IPS DF 19.7 (cell line): ENCODE data around the gene USP37.

Source experiments
- DNase-seq: peaks from one replicate; pipeline ENCODE4 v3.0.0-alpha.2; 2013; ENCODE audit warnings: low read depth, low spot score

The USP37 gene, protein sequence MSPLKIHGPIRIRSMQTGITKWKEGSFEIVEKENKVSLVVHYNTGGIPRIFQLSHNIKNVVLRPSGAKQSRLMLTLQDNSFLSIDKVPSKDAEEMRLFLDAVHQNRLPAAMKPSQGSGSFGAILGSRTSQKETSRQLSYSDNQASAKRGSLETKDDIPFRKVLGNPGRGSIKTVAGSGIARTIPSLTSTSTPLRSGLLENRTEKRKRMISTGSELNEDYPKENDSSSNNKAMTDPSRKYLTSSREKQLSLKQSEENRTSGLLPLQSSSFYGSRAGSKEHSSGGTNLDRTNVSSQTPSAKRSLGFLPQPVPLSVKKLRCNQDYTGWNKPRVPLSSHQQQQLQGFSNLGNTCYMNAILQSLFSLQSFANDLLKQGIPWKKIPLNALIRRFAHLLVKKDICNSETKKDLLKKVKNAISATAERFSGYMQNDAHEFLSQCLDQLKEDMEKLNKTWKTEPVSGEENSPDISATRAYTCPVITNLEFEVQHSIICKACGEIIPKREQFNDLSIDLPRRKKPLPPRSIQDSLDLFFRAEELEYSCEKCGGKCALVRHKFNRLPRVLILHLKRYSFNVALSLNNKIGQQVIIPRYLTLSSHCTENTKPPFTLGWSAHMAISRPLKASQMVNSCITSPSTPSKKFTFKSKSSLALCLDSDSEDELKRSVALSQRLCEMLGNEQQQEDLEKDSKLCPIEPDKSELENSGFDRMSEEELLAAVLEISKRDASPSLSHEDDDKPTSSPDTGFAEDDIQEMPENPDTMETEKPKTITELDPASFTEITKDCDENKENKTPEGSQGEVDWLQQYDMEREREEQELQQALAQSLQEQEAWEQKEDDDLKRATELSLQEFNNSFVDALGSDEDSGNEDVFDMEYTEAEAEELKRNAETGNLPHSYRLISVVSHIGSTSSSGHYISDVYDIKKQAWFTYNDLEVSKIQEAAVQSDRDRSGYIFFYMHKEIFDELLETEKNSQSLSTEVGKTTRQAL

DNA sequence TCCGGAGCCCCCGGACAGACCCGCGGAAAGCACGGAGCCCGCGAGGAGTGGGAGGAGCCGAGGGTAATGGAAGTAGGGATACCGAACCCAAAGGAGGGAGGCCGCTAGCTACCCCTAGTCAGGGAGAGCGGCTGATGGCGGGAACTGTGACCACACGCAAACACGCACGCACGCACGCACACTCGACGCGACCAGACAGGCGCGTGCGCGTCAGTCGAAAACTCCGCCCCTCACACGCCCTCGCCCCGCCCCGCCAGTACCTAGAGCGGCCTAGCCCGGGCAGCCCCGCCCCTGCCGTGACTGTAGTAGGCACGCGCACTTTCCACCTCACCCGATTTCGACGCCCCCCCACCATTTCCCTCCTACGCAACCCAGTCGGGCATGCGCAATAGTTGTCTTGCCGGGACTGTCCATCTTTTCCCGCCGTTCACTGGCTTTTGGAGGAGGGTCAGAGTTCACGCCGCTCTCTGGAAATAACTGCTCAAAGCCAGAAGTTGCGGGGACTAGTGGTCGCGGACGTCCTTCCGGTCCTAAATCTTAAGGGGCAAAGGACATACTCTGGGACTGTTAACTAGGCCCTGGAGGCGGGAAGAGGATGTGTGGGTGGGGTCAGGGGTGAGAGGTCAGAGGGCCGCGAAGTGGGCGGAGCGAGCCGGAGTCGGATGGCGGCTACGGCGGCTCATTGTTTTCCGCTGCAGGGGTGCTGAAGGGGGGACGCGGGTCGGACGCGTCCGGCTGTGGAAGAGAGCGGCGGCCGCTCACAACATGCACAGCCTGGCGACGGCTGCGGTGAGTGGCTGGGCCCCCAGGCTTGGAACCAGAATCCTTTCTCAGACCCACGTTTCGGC lies at the start of gene USP37, which contains the start of gene CNOT9:
Gene USP37, minus strand, starts transcription at position 162 of the 848 bp plus-strand sequence. CDS start 9,698 bp downstream, outside the sequence.
Gene CNOT9, plus strand, starts transcription at position 650 of the 848 bp plus-strand sequence. Its CDS starts 116 bp downstream, at position 766.
- peak; percentile 80 for DNase-seq

DNA sequence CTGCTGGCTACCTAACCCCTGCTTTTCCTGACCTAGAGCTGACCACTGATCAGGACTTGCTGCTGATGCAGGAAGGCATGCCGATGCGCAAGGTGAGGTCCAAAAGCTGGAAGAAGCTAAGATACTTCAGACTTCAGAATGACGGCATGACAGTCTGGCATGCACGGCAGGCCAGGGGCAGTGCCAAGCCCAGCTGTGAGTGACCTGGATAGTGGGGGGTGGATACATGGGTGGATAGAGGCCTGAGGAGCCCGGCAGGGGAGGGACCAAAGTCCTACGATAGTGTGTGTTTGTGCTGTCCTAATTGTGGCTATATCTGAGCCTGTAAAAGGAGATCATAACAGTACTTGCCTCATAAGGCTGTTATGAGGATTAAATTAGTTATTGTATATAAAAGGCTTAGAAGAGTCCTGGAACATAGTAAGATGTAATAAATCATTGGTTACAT lies 47.7 kb upstream of the USP37 start:
- DNase-seq = no peak

DNA sequence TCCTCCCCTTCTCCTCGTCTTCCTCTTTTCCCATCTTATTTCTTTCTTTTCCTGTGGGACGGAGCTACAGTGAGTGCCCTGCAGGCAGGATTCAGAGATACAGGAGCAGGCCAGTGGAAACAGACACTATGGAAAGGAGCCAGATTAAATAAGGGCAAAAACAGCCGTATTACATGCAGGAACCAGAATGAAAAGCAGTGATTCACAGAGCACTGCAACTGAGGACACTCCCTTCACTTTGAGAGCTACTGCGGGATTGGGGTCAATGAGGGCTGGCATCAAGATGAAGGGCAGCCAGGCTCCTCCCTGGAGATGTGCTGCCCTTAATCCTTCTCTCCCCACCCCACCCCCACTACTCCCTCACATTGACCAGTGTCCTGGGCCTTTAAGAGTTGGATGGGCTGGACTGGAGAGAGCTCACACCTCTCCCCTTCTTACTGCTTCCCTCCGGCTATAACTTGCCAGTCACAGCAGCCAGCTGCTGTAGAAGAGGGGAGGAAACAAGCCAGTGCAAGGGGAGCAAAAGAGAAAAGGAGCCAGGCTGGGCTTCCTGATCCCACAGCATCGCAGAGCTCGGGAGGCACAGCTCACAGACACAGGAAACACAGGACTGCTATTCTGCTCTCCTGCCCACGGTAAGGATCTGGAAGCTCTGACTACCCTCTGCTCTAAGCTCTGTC lies 39.4 kb upstream of the USP37 start, which contains the start of gene PLCD4:
Gene PLCD4, plus strand, starts transcription at position 464 of the 680 bp plus-strand sequence. CDS start 7,841 bp downstream, outside the sequence.
- no peak for DNase-seq

DNA sequence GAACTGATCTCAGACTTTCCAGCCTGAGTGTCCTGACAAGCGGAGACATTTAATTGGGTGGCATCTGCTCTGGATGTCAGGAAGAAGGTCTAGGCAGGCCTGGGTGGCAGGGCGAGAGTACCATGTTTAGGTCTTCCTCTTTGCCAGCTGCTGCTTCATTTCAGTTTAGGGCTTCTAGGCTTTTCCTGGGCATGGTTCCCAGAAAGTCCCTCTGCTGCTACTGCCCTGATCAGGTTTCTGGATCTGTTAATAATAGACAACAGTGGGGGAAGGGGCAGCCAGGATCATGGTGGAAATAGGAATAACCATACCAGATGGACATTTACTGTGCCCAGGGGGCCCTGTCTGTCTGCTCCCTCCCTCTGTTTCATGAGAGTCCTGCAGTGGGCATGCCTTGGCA lies 37.3 kb upstream of the USP37 start:
- no peak for DNase-seq

DNA sequence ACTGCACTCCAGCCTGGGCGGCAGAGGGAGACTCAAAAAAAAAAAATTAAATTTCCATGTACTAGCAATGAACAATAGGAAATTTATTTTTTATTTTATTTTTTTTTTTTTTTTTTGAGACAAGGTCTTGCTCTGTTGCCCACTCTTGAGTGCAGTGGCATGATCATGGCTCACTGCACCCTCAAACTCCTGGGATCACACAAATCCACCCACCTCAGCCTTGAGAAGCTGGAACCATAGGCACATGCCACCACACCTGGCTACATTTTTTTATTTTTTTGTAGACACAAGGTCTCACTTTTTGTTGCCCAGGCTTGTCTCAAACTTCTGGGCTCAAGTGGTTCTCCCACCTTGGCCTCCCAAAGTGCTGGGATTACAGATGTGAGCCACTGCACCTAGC lies 17.4 kb upstream of the USP37 start:
- DNase-seq = no peak

DNA sequence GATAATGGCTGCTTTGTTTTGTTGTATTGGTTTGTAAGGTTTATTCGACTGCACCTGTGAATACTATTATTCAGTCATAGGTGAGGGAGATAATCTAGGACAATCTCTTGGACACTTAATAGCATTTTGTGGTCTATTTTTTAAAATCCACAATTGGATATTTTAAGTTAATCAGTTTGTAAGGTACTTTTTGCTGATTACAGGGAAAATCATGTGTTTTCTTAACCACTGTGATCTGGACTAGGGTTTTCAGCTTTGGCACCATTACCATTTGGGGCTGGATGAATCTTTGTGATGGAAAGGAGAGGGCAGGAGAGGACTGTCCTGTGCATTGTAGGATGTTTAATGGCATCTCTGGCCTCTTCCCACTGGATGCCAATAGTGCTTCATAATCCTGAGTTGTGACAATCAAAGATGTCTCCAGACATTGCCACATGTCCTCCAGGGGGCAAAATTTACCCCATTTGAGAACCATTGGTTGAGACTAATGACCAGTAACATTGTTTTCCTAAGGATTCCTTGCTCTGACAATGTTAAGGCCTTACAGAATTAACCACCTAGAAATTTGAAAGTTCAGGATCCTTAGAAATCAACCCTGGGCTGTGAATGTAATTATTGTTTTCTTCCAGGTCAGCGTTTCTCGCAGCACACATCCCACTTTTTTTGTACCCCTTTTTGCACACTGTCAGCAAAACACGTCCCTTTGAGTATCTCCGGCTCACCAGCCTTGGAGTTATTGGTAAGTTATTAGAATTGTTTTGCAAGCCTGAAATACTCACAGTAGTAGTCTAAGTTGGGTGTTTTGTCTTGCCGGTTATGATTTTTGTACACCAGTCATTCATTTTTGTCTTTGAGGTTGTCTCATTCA lies 16.1 kb upstream of the USP37 start:
- no peak for DNase-seq

DNA sequence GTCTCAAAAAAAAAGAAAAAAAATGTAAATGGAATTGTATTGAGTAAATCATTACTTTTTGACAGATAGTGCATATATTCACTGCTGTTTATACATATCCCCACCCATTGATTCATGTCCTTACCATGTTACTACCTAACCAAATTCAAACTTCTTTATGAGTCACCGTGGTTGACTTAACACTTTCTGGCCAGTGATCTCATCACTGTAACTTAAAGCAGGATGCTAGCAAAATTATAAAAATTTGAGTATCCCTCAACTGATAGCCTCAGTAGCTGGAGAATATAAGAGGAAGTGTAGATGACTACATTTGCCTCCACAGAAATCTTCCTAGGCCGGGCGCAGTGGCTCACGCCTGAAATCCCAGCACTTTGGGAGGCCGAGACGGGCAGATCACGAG lies 13.9 kb upstream of the USP37 start:
- DNase-seq = no peak

DNA sequence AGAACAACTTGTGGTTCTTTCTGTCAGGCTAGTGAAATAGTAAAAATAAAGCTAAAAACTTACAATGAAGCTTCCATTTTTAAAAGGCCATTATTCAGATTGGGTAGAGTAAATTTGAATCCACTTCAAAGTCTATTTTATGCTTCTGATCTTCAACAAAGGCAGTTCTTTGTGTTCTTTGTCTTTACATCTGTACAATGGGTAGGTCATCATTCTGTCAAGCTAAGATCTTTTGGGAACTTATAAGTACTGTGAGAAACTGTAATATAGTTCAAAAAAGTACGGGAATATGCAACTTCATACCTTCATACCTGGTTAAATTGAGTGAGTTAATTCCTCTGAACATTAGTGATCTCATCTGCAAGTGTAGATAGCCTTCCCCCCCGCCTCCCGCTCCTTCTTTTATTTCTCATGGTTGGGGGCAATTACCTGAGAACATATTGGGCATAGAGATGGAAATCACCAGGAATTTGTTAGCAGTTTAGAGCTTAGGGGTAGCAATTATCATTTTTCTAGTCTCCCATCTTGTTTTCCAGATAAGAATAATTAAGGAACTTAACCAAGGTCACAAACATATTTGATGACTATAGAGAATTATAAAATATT lies 10.2 kb upstream of the USP37 start:
- DNase-seq = no peak

DNA sequence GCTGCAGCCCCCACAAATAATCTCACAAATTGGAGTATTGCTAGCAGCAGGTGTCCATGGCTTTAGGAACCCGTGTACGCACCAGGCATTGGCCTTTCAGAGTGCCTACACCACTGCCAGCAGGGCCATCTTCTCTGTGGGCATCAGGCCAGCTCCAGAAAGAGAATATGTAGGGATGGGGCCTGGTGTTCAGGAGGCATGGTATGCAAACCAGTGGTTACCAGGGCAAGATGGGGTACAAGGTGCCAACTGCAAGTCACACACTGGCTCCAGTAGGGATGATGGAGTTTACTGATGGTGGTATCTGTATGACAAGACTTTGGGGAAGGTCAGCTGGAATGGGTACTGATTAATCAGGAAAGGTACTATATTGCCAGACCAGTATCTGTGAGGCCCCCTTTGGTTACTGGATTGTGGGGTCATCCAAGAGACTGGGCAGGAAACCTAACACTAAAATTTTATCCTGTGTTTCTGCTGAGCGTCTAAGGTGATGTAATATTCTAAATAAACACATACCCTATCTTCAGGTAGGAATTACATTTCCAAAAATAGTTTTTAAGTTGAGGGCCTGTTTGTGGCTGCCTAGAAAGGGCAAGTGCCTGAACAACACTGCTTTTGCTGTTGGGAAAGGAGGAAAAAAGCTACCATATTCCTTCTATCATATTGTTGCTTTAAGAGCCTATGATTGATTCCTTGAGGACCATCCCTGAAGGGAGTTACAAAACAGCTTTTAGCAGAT lies 9.5 kb upstream of the USP37 start:
- DNase-seq = no peak

DNA sequence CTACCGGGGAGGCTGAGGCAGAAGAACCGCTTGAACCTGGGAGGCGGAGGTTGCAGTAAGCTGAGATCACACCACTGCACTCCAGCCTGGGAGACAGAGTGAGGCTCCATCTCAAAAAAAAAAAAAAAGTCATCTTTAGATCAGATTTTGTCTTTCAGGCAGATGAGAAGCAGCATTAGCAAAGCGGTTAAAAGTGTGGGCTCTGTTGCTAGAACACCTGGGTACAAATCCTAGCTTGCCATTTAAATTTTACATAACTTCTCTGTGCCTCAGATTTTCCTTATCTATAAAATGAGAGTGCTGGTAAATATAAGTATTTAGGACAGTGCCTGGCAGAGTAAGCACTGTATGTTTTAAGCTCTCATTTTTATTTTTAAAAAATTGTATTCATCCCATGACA lies 8.7 kb upstream of the USP37 start:
- DNase-seq = no peak

DNA sequence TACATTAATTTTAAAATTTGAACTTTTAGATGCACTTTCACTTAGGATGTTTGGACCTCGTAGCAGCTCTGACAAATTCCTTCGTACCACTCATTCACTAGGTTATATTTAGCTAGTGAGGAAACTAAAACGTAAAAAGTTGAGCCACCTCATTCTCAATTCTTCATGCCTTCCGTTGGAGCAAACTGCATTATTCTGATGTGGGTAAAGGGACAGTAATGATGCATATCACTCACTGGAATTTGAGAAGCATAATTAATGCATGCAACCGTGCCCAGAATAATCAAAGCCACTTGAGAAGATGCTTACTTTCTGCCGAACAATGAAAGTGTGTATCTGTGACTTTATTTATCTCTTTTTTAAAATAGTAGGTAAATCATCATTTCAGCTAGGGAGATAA lies 2.7 kb upstream of the USP37 start:
- no peak for DNase-seq

DNA sequence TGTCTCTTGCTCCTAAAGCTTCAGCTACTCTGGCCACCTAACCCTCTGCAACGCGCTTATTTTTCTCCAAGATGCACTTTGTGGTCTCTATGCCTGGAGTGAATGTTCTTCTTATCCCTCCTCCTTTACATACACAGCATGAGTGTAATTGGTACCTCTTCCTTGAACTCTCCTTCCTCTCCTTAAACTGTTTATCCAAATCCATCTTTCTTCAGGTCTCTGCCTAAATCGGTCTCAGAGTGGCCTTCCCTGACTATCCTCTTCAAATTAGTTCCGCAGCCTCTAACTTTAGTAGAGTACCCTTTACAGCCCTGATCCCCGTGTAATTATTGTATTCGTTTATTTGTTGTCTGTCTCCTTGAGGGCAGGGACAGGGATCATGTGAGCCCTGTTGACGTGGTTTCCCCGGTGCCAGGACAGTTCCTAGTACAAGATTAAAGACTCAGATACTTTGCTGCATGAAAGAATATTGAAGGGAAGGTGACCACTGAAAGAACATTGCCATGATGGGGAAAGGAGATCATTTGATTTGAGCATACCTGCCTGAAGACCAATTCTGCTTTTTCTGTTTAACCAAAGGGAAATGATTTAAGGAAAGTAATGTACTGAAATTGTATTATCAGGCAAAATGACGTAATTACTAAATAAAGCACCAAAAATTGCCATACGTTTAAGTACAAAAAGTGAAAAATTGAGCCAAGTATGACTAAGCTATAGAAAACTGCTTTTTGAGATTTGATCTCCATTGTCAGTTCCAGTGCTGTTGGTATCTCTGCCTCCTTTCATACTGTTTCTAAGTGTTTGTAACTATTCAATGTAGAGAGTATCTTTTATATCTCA lies 1.7 kb upstream of the USP37 start:
- DNase-seq = no peak

DNA sequence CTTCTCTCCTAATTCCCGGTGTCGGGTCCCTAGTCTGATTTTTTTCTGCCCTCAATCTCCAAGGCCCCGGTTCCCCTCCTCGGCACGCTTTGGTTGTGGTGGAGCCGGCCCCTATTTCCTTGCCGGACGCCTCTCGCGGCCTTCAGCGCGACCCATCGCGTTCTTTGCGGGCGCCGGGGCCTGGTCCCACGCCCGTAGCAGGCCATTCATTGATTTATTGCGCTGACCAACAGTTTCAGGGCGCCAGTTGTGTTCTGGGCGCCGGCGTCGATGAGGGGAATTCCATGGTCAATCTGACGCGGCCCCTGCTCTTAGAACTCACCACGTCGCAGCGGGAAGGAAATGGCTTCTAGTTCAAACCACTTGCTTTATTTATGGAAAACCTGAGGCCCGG lies 884 bp upstream of the USP37 start:
- DNase-seq = peak; percentile 5

DNA sequence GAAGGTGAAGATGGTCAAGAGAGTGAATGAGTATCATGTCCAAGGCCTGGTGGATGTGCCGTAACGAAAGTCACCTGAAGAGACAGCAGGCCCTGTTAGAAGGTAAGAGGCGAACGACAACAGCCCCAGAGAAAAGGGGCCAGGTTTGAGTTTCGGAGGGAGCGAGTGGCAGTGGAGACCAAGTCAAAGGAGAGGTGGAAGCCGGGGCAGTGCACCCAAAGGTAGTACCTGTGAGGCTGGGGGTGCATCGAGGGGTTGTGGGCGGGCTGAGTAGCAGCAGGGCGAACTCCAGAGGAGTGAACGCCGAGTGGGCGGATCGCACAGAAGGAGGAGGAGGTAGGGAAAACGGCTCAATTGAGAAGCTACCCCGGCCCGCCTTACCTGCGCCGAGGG lies 358 bp downstream of the USP37 start:
- DNase-seq = peak; percentile 2

DNA sequence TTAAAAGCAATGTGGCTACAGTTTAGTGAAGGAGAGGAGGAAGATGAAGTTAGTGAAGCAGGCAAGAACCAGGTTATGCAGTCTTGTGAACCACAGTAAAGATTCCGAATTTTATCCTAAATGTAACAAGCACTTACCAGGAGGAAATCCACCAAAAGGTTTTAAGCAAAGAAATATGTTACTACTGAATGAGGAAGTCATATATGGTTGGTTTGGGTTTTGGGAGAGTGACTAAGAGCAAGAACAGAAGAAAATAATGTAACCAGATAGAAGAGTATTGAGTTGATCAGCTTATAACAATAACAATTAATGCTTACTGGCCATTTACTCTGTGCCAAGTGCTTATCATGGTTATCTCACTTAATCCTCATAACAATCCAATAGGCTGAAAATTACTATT lies 1.9 kb downstream of the USP37 start:
- DNase-seq = no peak

DNA sequence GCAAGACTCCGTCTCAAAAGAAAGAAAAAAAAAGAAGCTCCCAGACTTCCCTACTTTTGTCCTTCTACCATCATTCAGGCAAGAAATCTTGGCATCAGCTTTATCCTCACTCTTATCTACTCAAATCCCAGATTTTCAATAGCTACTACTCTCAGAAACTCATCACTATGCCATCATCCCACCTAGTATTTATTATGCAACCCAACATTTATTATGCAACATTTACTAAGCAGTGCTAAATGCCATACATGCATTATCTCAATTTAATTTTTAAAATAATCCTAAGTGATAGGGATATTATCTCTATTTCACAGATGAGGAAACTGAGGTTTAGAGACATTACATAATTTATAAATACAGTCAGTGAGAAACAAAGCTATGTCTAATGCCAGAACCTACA lies 4.1 kb downstream of the USP37 start:
- DNase-seq = no peak

DNA sequence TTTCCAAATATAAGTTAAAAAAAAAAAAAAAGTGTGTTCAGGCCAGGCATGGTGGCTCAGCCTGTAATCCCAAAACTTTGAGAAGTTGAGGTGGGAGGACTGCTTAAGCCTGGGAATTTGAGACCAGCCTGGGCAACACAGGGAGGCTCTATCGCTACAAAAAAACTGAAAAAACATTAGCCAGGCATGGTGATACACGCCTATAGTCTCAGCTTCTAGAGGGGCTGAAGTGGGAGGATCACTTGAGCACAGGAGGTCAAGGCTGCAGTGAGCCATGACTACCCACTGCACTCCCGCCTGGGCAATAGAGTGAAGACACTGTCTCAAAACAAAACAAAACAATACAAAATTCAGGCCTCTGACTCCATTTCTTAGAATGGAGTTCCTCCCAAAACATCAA lies 9.2 kb downstream of the USP37 start:
- DNase-seq = no peak

DNA sequence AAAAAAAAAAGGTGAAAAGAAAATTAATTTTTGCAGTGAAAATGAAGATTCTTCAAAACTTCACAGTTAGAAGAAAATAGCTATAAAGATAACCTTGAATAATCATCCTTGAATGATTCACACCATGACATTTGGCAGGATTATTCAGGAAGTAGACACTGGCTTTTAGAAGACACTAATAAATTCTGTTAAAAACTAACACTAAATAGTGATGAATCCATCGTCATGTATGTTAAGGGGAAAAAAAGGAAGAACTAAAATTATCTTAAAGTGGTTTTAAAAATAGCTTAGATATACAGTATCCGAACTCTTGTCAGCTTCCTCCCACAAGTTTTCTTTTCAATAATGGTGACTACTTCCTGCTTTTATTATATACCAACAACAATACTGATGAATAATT lies 10.2 kb downstream of the USP37 start:
- DNase-seq = no peak
